Measurements from ENCODE around the gene KRT7.

KRT7 gene

GRCh38 chr12:52232674-52233461 lies at the start of gene KRT7:
TSS of gene KRT7 (plus strand) at chr12:52233243. CDS start at chr12:52233297, 54 bp downstream.
- DNase-seq (ENCODE audit: low read depth in 2 of 2): no peak

GRCh38 chr12:52183544-52183910 lies 49.5 kb upstream of the KRT7 start:
- DNase-seq (ENCODE audit: low read depth in 2 of 2): no peak

- no peak for DNase-seq (ENCODE audit: low read depth in 2 of 2)
Observed at GRCh38 chr12:52183971-52184370, 49.1 kb upstream of the KRT7 start.

- no peak for DNase-seq (ENCODE audit: low read depth in 2 of 2)
Observed at GRCh38 chr12:52184813-52185212, 48.2 kb upstream of the KRT7 start.

GRCh38 chr12:52185400-52185967 lies 47.6 kb upstream of the KRT7 start:
- DNase-seq (ENCODE audit: low read depth in 2 of 2): no peak

GRCh38 chr12:52186118-52186840 lies 46.8 kb upstream of the KRT7 start:
- DNase-seq (ENCODE audit: low read depth in 2 of 2): no peak

- DNase-seq (ENCODE audit: low read depth in 2 of 2): no peak
Observed at GRCh38 chr12:52187206-52187605, 45.8 kb upstream of the KRT7 start.

- DNase-seq (ENCODE audit: low read depth in 2 of 2): no peak
Observed at GRCh38 chr12:52187640-52188039, 45.4 kb upstream of the KRT7 start.

- no peak for DNase-seq (ENCODE audit: low read depth in 2 of 2)
Observed at GRCh38 chr12:52188658-52189057, 44.4 kb upstream of the KRT7 start.

- no peak for DNase-seq (ENCODE audit: low read depth in 2 of 2)
Observed at GRCh38 chr12:52189376-52190174, 43.5 kb upstream of the KRT7 start.

GRCh38 chr12:52190860-52191729 lies 41.9 kb upstream of the KRT7 start:
- DNase-seq (ENCODE audit: low read depth in 2 of 2): no peak

GRCh38 chr12:52191841-52192791 lies 40.9 kb upstream of the KRT7 start, which contains the start of gene KRT80:
TSS of gene KRT80 (minus strand) at chr12:52192014. CDS start at chr12:52191902, 112 bp downstream.
- DNase-seq (ENCODE audit: low read depth in 2 of 2): no peak

GRCh38 chr12:52193532-52193931 lies 39.5 kb upstream of the KRT7 start:
- no peak for DNase-seq (ENCODE audit: low read depth in 2 of 2)

- no peak for DNase-seq (ENCODE audit: low read depth in 2 of 2)
Observed at GRCh38 chr12:52193991-52194390, 39.1 kb upstream of the KRT7 start.

- DNase-seq (ENCODE audit: low read depth in 2 of 2): no peak
Observed at GRCh38 chr12:52195065-52195730, 37.8 kb upstream of the KRT7 start.

GRCh38 chr12:52197371-52198231 lies 35.4 kb upstream of the KRT7 start:
- no peak for DNase-seq (ENCODE audit: low read depth in 2 of 2)

- DNase-seq (ENCODE audit: low read depth in 2 of 2): no peak
Observed at GRCh38 chr12:52198454-52199215, 34.4 kb upstream of the KRT7 start.

Measured in stimulated activated CD8-positive, alpha-beta memory T cell treated with anti-CD3 and anti-CD28 coated beads, Interleukin-2, amount 100 ng/mL, for 1 hour (primary cell).